A673 (cell line): ENCODE results near the gene THBD.

Experiments used
- CTCF ChIP-seq: fragments of 300-800, 200-600 bp; sonication (generic); conservative IDR thresholded peaks from 2 replicates; pipeline ENCODE4 v1.5.1; 2017; ENCODE audit warnings: low read depth, mild to moderate bottlenecking, antibody characterized with exemption, low read length, moderate library complexity, mixed read lengths
- EZH2 ChIP-seq: fragments of 200-600 bp; sonication (generic); IDR thresholded peaks from 2 replicates; pipeline ENCODE4 v1.6.1; 2017; ENCODE audit warnings: borderline replicate concordance, low read depth, mild to moderate bottlenecking, mixed read lengths, antibody characterized with exemption, low read length; ENCODE audit not compliant: poor library complexity, severe bottlenecking

GRCh38 chr20:23047001-23047737 is 2.3 kb downstream of the THBD start:
- TF ChIP-seq CTCF (no peak), EZH2 (no peak)
